ENCODE results near the gene PAIP2.
"Not testable (repeated sequence)": the region's sequence is repeated elsewhere in the genome, so short reads cannot be mapped to it uniquely, and the experiment has no call there.

The PAIP2 gene

DNA sequence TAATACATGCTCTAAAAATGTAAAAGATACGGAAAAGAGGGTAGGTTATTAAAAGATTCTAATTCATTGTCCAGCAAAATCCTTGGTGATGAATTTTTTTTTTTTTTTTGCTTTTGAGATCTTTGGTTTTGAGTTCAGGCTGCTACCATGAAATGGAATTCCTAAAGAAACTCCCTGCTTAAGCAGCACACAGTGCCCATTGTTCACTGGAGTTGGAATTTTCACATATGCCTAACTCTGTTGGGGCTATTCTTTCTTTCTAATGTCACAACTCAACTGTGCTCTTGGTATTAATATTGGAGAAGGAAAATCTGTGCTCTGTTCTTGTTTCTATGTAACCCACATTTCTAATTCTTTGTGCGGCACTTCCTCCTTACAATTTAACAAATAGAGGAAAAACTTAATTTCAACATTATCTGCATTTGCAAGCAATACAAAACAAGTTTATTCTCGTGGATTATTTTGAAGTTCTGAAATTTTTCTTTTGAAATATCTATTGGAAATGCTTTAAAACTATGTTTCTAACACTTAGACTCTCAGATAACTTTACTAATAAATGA, 26.5 kb upstream of the PAIP2 start:
- no peak overlapping the region for H3K4me3 ChIP-seq (ENCODE audit: low read depth, low read length)
- TF ChIP-seq, protein P1, sequence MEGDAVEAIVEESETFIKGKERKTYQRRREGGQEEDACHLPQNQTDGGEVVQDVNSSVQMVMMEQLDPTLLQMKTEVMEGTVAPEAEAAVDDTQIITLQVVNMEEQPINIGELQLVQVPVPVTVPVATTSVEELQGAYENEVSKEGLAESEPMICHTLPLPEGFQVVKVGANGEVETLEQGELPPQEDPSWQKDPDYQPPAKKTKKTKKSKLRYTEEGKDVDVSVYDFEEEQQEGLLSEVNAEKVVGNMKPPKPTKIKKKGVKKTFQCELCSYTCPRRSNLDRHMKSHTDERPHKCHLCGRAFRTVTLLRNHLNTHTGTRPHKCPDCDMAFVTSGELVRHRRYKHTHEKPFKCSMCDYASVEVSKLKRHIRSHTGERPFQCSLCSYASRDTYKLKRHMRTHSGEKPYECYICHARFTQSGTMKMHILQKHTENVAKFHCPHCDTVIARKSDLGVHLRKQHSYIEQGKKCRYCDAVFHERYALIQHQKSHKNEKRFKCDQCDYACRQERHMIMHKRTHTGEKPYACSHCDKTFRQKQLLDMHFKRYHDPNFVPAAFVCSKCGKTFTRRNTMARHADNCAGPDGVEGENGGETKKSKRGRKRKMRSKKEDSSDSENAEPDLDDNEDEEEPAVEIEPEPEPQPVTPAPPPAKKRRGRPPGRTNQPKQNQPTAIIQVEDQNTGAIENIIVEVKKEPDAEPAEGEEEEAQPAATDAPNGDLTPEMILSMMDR (IDR thresholded peaks at IDR 0.05; ENCODE audit: low read depth, low read length), result no peak
- in situ Hi-C loops (cut with HindIII; ENCODE audit: low sequenced_read_pairs), result no loop called here
- DNase-seq (ENCODE audit: low read depth, low spot score), result no peak

DNA sequence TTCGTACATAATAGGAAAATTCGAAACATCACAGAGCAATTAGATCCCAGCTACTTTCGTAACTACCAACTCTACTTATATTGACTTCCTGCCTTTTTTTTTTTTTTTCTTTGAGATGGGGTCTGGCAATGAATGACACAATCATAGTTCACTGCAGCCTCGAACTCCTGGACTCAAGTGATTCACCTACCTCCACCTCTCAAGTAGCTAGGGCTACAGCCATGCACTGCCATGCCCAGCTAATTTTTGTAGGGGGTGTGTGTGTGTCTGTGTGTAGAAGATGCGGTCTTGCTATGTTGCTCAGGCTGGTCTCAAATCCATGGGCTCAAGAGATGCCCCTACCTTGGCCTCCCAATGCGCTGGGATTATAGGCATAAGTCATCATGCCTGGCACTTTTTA, 5.8 kb upstream of the PAIP2 start:
- in situ Hi-C loops (cut with HindIII; ENCODE audit: low sequenced_read_pairs), result no loop called here
- DNase-seq (ENCODE audit: low read depth, low spot score), result no peak
- no peak overlapping the region for H3K4me3 ChIP-seq (ENCODE audit: low read depth, low read length)
- TF ChIP-seq, protein P1 (IDR thresholded peaks at IDR 0.05; ENCODE audit: low read depth, low read length), result no peak

DNA sequence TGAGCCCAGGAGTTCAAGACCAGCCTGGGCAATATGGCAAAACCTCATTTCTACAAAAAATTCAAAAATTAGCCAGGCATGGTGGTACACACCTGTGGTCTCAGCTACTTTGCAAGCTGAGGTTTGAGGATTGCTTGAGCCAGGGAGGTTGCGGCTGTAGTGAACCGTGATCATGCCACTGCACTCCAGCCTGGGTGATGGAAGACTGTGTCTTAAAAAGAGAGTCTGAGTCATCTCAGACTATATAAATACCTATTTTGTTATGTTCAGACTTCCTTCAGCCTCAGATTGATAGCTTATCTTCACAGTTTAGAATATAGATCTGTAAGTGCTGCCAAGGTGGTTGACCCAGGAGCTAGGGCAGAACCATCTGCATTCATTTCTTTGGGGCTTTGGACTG, 1.6 kb upstream of the PAIP2 start:
- H3K4me3 ChIP-seq (ENCODE audit: low read depth, low read length), result no peak overlapping the region
- in situ Hi-C loops (cut with HindIII; ENCODE audit: low sequenced_read_pairs), result no loop called here
- DNase-seq (ENCODE audit: low read depth, low spot score), result no peak
- TF ChIP-seq, protein P1 (IDR thresholded peaks at IDR 0.05; ENCODE audit: low read depth, low read length), result no peak

DNA sequence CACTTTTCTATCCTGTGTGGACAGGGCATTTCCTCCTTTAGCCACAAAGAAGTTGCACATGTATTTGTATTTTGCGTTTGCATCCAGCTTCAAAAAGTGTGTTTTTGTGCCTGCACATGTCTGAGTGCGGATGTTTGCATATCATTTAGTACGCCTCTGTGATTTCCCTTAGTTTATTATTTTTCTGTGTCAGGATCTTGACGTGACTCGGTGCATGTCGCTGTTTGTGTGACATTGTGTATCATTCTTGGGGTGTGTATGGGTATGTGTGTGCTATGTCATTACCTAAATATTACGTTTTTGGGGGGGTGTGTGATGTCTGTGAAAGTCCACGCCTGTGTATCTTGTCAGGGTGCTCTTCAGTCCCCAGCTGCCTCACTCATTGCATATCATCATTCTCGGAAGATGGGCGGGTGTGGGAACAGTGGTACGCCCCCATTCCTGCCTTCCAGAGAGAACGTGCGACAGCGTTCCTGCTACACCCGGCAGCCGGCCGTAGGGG, 416 bp upstream of the PAIP2 start:
- DNase-seq (ENCODE audit: low read depth, low spot score), result no peak
- TF ChIP-seq, protein P1 (IDR thresholded peaks at IDR 0.05; ENCODE audit: low read depth, low read length), result no peak
- in situ Hi-C loops (cut with HindIII; ENCODE audit: low sequenced_read_pairs), result no loop called here
- H3K4me3 ChIP-seq (ENCODE audit: low read depth, low read length), result peak overlapping the region; percentile 98

DNA sequence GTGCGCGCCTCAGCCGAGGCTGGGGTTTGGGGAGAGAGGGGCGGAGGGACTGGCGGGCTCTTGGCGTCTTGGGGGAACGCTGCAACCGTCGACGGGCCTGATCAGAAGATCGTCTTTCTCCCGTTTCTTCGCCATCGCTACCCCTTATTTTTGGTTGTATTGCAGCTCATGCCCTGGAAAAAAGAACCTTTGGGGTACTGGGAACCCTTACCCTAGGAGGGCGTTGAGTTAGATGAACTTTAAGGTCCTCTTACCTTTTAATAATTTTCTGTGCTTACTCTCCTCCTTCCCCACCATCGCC, 719 bp downstream of the PAIP2 start:
- in situ Hi-C loops (cut with HindIII; ENCODE audit: low sequenced_read_pairs), result no loop called here
- DNase-seq (ENCODE audit: low read depth, low spot score), result no peak
- H3K4me3 ChIP-seq (ENCODE audit: low read depth, low read length), result peak overlapping the region; percentile 98
- TF ChIP-seq, protein P1 (IDR thresholded peaks at IDR 0.05; ENCODE audit: low read depth, low read length), result no peak

DNA sequence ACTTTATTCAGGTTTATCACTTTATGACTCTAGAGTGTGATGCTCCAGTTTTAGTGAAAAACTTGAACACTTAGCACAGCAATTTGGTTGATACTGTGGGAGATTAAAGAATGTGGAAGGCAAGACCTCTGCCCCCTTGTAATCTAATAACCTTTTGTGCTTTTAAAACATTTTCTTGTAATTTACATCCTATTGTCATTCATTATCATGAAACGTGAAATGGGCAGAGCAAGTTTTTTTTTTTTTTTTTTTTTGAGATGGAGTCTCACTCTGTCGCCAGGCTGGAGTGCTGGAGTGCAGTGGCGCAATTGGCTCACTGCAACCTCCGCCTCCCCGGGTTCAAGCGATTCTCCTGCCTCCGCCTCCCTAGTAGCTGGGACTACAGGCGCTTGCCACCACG, 1.8 kb downstream of the PAIP2 start:
- H3K4me3 ChIP-seq (ENCODE audit: low read depth, low read length), result peak overlapping the region; percentile 98
- no peak for DNase-seq (ENCODE audit: low read depth, low spot score)
- TF ChIP-seq, protein P1 (IDR thresholded peaks at IDR 0.05; ENCODE audit: low read depth, low read length), result no peak
- in situ Hi-C loops (cut with HindIII; ENCODE audit: low sequenced_read_pairs), result no loop called here

DNA sequence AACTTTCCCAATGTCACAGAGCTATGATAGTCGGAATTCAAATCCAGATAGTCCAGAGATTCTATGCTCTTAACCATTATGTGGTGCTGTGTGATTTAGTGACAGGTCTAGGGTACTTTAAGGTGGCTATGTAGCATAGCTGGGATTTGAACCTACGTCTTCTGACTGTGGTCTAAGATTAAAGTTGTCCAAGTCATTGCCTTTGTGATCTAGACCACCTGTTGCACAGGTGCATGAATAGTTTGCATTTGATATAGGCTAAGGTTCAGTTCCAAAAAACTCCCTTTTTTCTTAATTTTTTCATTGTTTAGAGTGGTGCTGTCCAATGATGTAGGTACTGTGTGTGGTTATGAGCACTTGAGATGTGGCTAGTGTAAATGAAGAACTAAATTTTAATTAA, 2.5 kb downstream of the PAIP2 start:
- DNase-seq (ENCODE audit: low read depth, low spot score), result no peak
- in situ Hi-C loops (cut with HindIII; ENCODE audit: low sequenced_read_pairs), result no loop called here
- no peak overlapping the region for H3K4me3 ChIP-seq (ENCODE audit: low read depth, low read length)
- TF ChIP-seq, protein P1 (IDR thresholded peaks at IDR 0.05; ENCODE audit: low read depth, low read length), result no peak

DNA sequence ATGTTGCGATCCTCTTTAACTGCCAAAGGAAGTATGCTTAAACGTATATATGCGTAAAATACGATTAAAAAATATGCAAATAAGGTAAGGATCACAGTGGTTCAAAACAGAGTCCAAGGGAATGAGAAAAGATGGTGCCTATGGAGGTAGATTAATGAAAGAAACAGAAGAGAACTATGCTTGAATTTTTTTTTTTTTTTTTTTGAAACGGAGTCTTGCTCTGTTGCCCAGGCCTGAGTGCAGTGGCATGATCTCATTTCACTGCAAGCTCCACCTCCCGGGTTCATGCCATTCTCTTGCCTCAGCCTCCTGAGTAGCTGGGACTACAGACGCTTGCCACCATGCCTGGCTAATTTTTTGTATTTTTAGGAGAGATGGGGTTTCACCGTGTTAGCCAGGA, 3.8 kb downstream of the PAIP2 start:
- in situ Hi-C loops (cut with HindIII; ENCODE audit: low sequenced_read_pairs); DNase-seq (ENCODE audit: low read depth, low spot score); H3K4me3 ChIP-seq (ENCODE audit: low read depth, low read length): not testable (repeated sequence)

DNA sequence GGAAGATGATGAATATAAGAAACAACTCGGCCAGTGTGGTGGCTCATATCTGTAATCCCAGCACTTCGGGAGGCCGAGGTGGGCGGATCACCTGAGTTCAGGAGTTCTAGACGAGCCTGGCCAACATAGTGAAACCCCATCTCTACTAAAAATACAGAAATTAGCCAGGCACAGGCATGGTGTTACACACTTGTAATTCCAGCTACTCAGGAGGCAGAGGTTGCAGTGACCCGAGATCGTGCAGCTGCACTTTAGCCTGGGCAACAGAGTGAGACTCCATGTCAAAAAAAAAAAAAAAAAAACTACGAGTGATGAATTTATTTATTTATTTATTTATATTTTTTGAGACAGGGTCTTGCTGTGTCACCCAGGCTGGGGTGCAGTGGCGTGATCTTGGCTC, 6.2 kb downstream of the PAIP2 start:
- H3K4me3 ChIP-seq (ENCODE audit: low read depth, low read length); in situ Hi-C loops (cut with HindIII; ENCODE audit: low sequenced_read_pairs); DNase-seq (ENCODE audit: low read depth, low spot score): not testable (repeated sequence)

All from astrocyte of the spinal cord (primary cell).